ENCODE measurements around the gene NUP98.

Gene NUP98

DNA sequence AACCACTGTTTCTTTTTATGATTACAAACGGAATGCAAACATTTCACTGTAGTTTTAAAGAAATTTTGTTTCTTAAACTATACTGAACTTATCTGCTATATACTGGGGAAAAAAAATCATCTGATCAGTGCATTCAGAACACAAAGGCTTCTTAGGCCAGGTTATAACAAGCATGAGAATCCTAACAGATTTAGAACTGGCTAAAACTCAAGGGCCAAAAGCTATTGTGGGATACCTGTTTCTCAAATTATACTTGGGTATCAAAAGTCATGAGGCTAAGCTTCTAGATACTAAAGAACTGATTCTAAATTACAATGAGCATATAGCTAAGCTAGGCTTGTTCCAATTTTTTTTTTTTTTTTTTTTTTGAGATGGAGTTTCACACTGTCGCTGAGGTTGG lies 96.4 kb downstream of the NUP98 start:
- 90% methylated on average over 1 of the region's 2 CpGs; no CpG with 5 or more reads in 1 of the 2 experiments for WGBS, 2 experiments (ENCODE audit: insufficient coverage in 2 of 2)
- Histone ChIP-seq H3K27ac (ENCODE audit: low read depth, low read length, severe bottlenecking) (no peak overlapping the region), H3K4me3 (ENCODE audit: extremely low read depth, insufficient read depth, low read length, poor library complexity, severe bottlenecking) (no peak overlapping the region), H3K9me3 (ENCODE audit: control insufficient read depth, low read length) (no peaks in the 10 kb centered on the region), H3K36me3 (ENCODE audit: control insufficient read depth, insufficient read depth, low read length) (peaks cover 98% of the 10 kb centered on the region), H3K4me1 (ENCODE audit: control insufficient read depth, insufficient read depth, low read length, poor library complexity, severe bottlenecking) (no peaks in the 10 kb centered on the region)

DNA sequence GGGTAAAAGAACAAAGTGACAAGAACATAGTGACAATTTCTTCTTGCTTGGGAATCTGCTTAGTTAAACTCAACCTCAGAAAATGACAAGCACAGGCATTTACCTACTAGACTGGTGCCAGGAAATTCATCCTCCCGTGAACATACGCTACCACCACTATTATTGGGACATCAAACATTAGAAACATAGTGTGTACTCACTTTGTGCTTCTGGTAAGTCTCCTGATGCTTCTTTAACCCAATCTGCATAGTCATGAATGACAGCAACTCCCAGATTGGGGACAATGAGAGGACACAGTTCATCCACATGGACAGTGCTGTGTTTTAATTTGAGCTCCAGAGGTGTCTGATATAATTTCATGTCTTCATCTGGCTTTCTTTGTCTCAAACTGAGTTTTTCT lies 96.9 kb downstream of the NUP98 start:
- 100% methylated on average over 2 of the region's 2 CpGs; no CpG with 5 or more reads in 1 of the 2 experiments for WGBS, 2 experiments (ENCODE audit: insufficient coverage in 2 of 2)
- Histone ChIP-seq H3K4me1 (ENCODE audit: control insufficient read depth, insufficient read depth, low read length, poor library complexity, severe bottlenecking) (no peaks in the 10 kb centered on the region), H3K9me3 (ENCODE audit: control insufficient read depth, low read length) (no peaks in the 10 kb centered on the region), H3K4me3 (ENCODE audit: extremely low read depth, insufficient read depth, low read length, poor library complexity, severe bottlenecking) (no peak overlapping the region), H3K36me3 (ENCODE audit: control insufficient read depth, insufficient read depth, low read length) (peaks cover 98% of the 10 kb centered on the region), H3K27ac (ENCODE audit: low read depth, low read length, severe bottlenecking) (no peak overlapping the region)

DNA sequence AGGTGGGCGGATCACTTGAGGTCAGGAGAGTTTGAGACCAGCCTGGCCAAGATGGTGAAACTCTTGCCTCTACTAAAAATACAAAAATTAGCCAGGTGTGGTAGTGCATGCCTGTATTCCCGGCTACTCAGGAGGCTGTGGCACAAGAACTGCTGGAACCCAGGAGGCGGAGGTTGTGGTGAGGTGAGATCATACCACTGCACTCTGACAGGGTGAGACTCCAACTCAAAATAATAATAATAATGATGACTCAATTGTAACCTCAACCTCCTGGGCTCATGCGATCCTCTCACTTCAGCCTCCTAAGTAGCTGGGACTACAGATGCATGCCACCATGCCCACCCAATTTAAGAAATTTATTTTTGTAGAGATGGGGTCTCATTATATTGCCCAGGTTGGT lies 110.6 kb downstream of the NUP98 start:
- no peaks in the 10 kb centered on the region for H3K4me1 ChIP-seq (ENCODE audit: control insufficient read depth, insufficient read depth, low read length, poor library complexity, severe bottlenecking)
- WGBS, 2 experiments (ENCODE audit: insufficient coverage in 2 of 2), result 100% methylated on average over 2 of the region's 4 CpGs
- no peaks in the 10 kb centered on the region for H3K9me3 ChIP-seq (ENCODE audit: control insufficient read depth, low read length)
- H3K36me3 ChIP-seq (ENCODE audit: control insufficient read depth, insufficient read depth, low read length), result peaks cover 89% of the 10 kb centered on the region
- H3K27ac ChIP-seq (ENCODE audit: low read depth, low read length, severe bottlenecking), result no peak overlapping the region
- no peak overlapping the region for H3K4me3 ChIP-seq (ENCODE audit: extremely low read depth, insufficient read depth, low read length, poor library complexity, severe bottlenecking)

DNA sequence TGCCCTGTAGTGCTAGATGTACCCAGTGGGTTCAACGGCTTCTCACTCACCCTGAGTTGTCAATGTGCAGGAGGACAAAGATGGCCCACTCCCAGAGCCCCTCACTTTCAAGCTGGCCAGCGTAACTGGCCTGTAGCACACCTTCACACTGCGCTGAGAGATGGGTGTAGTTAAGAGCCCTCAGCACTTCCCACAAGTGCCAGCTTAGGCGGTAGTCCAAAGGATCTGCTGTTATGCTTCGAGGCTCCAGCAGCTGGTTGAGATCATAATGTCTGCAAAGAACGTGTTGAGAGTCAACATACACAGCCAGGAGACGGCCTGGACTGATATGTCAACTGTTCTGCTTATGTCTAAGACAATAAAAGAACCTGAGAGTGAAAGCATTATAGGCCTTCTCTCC lies 111.4 kb downstream of the NUP98 start:
- Histone ChIP-seq H3K4me1 (ENCODE audit: control insufficient read depth, insufficient read depth, low read length, poor library complexity, severe bottlenecking) (no peaks in the 10 kb centered on the region), H3K36me3 (ENCODE audit: control insufficient read depth, insufficient read depth, low read length) (peaks cover 89% of the 10 kb centered on the region), H3K4me3 (ENCODE audit: extremely low read depth, insufficient read depth, low read length, poor library complexity, severe bottlenecking) (no peak overlapping the region), H3K9me3 (ENCODE audit: control insufficient read depth, low read length) (no peaks in the 10 kb centered on the region), H3K27ac (ENCODE audit: low read depth, low read length, severe bottlenecking) (no peak overlapping the region)
- WGBS, 2 experiments (ENCODE audit: insufficient coverage in 2 of 2), result 86 to 95% methylated on average over 7 of the region's 7 CpGs

DNA sequence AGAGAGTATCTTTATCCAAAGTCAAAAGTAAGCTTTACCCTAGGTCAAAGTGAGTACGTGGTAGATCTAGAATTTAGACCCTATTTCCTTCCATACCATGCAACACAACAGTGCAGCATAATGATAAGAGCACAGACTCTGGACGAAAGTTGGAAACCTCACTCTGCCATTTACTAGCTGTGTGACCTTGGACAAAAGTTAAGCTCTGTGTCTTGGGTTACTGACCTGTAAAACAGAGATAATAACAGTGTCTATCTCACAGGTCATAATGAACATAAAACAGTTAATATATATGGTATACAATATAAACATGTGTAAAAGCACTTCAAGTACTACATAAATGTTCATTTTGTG lies 112.6 kb downstream of the NUP98 start:
- 100% methylated on average over 1 of the region's 2 CpGs; no CpG with 5 or more reads in 1 of the 2 experiments for WGBS, 2 experiments (ENCODE audit: insufficient coverage in 2 of 2)
- Histone ChIP-seq H3K36me3 (ENCODE audit: control insufficient read depth, insufficient read depth, low read length) (peaks cover 90% of the 10 kb centered on the region), H3K4me1 (ENCODE audit: control insufficient read depth, insufficient read depth, low read length, poor library complexity, severe bottlenecking) (no peaks in the 10 kb centered on the region), H3K27ac (ENCODE audit: low read depth, low read length, severe bottlenecking) (no peak overlapping the region), H3K9me3 (ENCODE audit: control insufficient read depth, low read length) (no peaks in the 10 kb centered on the region), H3K4me3 (ENCODE audit: extremely low read depth, insufficient read depth, low read length, poor library complexity, severe bottlenecking) (no peak overlapping the region)

DNA sequence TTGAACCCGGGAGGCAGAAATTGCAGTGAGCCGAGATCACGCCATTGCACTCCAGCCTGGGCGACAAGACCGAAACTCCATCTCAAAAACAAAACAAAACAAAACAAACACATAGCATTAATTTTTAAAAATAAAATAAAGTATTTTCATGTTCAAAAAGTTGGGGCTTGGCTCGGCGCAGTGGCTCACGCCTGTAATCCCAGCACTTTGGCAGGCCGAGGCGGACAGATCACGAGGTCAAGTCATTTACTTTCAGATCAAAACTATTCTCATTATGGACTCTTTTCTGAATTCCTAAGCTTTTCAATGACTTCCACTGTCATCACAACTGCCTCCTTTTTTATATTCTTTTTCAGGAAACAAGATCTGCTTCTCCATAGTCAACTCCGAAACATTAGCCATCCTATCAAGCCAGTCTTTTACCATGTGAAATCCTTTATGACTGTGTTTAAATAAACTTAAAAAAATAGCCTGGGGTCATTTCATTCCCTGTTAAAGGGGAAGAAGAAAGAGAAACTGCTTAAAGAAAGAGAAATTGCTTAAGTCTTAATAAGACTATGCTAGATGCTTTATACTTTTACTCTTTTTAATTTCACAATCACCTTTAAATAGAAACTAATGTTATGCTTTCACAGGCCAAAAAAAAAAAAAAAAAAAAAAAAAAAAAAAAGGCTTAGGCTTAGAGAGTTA lies 113.1 kb downstream of the NUP98 start:
- Histone ChIP-seq H3K4me3 (ENCODE audit: extremely low read depth, insufficient read depth, low read length, poor library complexity, severe bottlenecking) (no peak overlapping the region), H3K36me3 (ENCODE audit: control insufficient read depth, insufficient read depth, low read length) (peaks cover 91% of the 10 kb centered on the region), H3K4me1 (ENCODE audit: control insufficient read depth, insufficient read depth, low read length, poor library complexity, severe bottlenecking) (no peaks in the 10 kb centered on the region), H3K27ac (ENCODE audit: low read depth, low read length, severe bottlenecking) (no peak overlapping the region), H3K9me3 (ENCODE audit: control insufficient read depth, low read length) (no peaks in the 10 kb centered on the region)
- 93 to 100% methylated on average over 6 to 7 of the region's 12 CpGs for WGBS, 2 experiments (ENCODE audit: insufficient coverage in 2 of 2)

DNA sequence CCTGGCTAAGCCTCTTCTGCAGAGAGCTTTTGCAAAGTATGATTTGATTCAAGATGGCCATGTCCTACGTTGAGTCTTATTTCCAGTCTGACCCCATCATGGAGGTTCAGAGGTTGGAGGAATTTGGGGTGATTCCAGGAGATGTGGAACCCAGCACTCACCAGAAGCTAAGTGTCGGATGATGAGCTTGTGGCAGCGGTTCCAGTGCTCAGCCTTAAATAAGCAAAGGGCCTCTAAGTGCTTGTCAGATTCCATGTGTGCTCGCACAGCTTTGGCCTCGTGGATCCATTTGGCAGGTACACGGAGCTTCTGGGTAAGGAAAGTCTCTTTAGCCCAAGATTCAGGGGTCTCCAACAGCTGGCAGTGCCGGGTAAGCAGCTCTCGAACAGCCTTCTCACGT lies 114.3 kb downstream of the NUP98 start:
- no peaks in the 10 kb centered on the region for H3K4me1 ChIP-seq (ENCODE audit: control insufficient read depth, insufficient read depth, low read length, poor library complexity, severe bottlenecking)
- H3K4me3 ChIP-seq (ENCODE audit: extremely low read depth, insufficient read depth, low read length, poor library complexity, severe bottlenecking), result no peak overlapping the region
- H3K9me3 ChIP-seq (ENCODE audit: control insufficient read depth, low read length), result no peaks in the 10 kb centered on the region
- H3K36me3 ChIP-seq (ENCODE audit: control insufficient read depth, insufficient read depth, low read length), result peaks cover 98% of the 10 kb centered on the region
- 98 to 100% methylated on average over 6 to 9 of the region's 9 CpGs for WGBS, 2 experiments (ENCODE audit: insufficient coverage in 2 of 2)
- no peak overlapping the region for H3K27ac ChIP-seq (ENCODE audit: low read depth, low read length, severe bottlenecking)

DNA sequence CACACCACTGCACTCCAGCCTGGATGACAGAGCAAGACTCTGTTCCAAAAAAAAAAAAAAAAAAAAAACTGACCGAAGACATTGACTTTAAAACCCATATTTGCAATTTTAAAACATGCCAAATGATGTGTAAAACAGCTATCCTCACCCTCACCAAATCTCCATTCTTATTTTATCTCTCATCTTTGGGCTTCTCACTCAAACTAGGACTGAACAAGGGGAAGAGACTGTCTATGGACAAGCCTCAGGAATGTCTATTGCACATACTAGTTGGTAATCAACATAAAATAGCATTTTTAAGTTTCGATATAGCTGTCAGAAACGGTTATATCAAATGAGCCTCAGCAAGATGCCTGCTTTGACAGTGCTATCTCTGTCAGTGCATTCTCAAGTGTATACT lies 118.3 kb downstream of the NUP98 start:
- Histone ChIP-seq H3K27ac (ENCODE audit: low read depth, low read length, severe bottlenecking) (no peak overlapping the region), H3K36me3 (ENCODE audit: control insufficient read depth, insufficient read depth, low read length) (peaks cover 97% of the 10 kb centered on the region), H3K9me3 (ENCODE audit: control insufficient read depth, low read length) (no peaks in the 10 kb centered on the region), H3K4me1 (ENCODE audit: control insufficient read depth, insufficient read depth, low read length, poor library complexity, severe bottlenecking) (peaks cover 6% of the 10 kb centered on the region), H3K4me3 (ENCODE audit: extremely low read depth, insufficient read depth, low read length, poor library complexity, severe bottlenecking) (no peak overlapping the region)
- 89 to 100% methylated on average over 2 to 3 of the region's 3 CpGs for WGBS, 2 experiments (ENCODE audit: insufficient coverage in 2 of 2)

DNA sequence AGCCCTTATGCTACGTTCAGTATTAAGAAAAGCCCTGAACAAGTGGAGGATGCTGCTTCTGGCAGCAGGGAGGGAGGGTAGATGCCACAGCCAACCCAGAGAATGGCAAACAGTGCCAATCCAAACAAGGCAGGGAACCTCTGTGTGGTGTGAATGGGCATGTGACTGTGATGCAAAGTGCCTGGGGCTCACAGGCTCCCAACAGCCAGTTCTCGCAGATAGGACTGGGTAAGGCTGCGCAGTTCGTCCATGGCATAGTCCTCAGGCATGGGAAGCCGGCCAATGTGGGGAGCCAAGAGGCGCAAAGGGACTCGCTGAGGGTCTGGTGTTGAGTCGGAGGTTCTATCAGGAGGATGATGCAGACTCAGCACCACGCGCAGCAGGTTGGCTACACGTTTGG lies 121.4 kb downstream of the NUP98 start:
- no peak overlapping the region for H3K27ac ChIP-seq (ENCODE audit: low read depth, low read length, severe bottlenecking)
- peaks cover 93% of the 10 kb centered on the region for H3K36me3 ChIP-seq (ENCODE audit: control insufficient read depth, insufficient read depth, low read length)
- H3K4me3 ChIP-seq (ENCODE audit: extremely low read depth, insufficient read depth, low read length, poor library complexity, severe bottlenecking), result no peak overlapping the region
- 95 to 98% methylated on average over 11 of the region's 11 CpGs for WGBS, 2 experiments (ENCODE audit: insufficient coverage in 2 of 2)
- H3K9me3 ChIP-seq (ENCODE audit: control insufficient read depth, low read length), result no peaks in the 10 kb centered on the region
- peaks cover 6% of the 10 kb centered on the region for H3K4me1 ChIP-seq (ENCODE audit: control insufficient read depth, insufficient read depth, low read length, poor library complexity, severe bottlenecking)

DNA sequence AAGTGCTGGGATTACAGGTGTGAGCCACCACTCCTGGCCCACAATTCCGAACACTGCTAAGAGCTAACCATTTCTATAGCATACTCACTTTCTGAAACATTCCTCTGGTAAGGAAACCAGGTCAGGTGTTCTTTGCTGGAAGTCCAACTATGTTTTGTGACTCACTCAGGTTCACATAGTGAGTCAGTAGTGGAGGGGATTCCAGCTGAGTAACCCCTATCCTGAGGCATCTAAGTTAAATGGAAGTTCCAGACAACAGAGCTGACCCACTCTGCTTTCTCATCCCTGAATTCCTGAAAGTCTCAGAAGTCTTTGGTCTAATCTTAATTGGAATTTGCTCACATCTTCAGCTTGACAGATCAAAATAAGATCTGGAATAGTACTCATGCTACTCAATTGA lies 123.2 kb downstream of the NUP98 start:
- WGBS, 2 experiments (ENCODE audit: insufficient coverage in 2 of 2), result no CpG with 5 or more reads among the region's 1 CpG
- peak overlapping the region; percentile 55 for H3K27ac ChIP-seq (ENCODE audit: low read depth, low read length, severe bottlenecking)
- H3K4me3 ChIP-seq (ENCODE audit: extremely low read depth, insufficient read depth, low read length, poor library complexity, severe bottlenecking), result no peak overlapping the region
- H3K36me3 ChIP-seq (ENCODE audit: control insufficient read depth, insufficient read depth, low read length), result peaks cover 91% of the 10 kb centered on the region
- peaks cover 6% of the 10 kb centered on the region for H3K4me1 ChIP-seq (ENCODE audit: control insufficient read depth, insufficient read depth, low read length, poor library complexity, severe bottlenecking)
- H3K9me3 ChIP-seq (ENCODE audit: control insufficient read depth, low read length), result no peaks in the 10 kb centered on the region

DNA sequence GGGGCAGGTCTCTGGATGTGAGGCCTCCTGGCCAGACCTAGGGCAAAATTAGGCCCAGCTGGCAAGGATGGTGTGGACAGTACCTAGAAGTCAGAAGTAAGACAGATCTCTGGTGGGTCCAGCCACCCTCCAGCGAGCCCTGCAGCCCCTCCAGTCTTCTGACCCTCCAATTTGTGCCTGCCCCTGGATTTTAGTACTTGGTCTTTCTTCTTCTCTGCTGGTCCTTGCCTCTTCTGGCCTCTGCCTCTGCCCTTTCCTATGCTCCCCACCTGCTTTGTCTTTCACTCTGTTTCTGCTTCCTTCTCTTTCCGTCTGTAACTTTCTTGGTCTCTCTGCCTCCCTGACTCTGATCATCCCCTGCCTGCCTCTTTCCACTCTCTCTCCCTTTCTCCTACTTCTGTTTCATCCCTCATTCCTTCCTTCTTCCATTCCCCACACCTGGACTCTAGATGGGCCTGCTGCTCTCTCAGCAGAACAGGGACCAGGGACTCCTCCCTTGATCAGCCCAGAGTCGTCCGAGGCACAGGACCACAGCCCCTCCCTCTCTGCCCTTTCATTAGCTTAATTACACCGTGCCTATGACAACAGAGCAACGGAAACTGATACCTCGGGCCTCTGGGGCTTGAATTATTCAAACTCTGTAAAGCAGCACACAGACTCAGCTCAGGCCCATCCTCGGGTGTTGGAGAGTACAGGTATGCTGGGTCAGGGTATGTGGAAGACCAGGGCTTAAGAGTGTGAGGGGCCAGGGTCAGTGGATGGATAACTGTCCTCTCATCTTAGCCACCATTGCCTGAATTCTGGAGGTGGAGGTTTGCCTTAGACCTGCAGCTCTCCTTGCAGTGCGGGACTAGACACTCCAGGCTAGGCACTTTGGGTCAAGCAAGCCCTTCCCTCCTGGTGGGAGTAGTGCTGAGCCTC lies 125.8 kb downstream of the NUP98 start, which contains the start of gene CHRNA10:
CHRNA10 (minus strand) TSS at position 51 of the 921 bp plus-strand sequence. CDS start 72 bp downstream, outside the sequence.
- Histone ChIP-seq H3K4me1 (ENCODE audit: control insufficient read depth, insufficient read depth, low read length, poor library complexity, severe bottlenecking) (peaks cover 6% of the 10 kb centered on the region), H3K36me3 (ENCODE audit: control insufficient read depth, insufficient read depth, low read length) (peaks cover 77% of the 10 kb centered on the region), H3K27ac (ENCODE audit: low read depth, low read length, severe bottlenecking) (no peak within 1 kb of the TSS), H3K4me3 (ENCODE audit: extremely low read depth, insufficient read depth, low read length, poor library complexity, severe bottlenecking) (no peak within 1 kb of the TSS), H3K9me3 (ENCODE audit: control insufficient read depth, low read length) (no peaks in the 10 kb centered on the region)
- WGBS, 2 experiments (ENCODE audit: insufficient coverage in 2 of 2), result 81 to 86% methylated on average over 7 to 9 of the region's 9 CpGs
